Gastroesophageal sphincter (tissue), 3 donors: ENCODE results near the gene SNTG2.

Experiments used
- POLR2A ChIP-seq, 2 donors: fragments of 450-650 bp; IDR thresholded peaks; one replicate each; pipeline ENCODE4 v1.6.1; 2017; ENCODE audit warnings: antibody characterized with exemption in 2 of 2, mild to moderate bottlenecking in 2 of 2, moderate library complexity in 1 of 2
- TF ChIP-seq, protein P1 (sequence below), 4 experiments: fragments of 200-600 bp in 2 of 4; fragments of 450-650 bp in 2 of 4; sonication (generic) in 1 of 4; IDR thresholded peaks; one replicate each; pipeline ENCODE4 v1.5.1; 2017 to 2019; ENCODE audit warnings: antibody characterized with exemption in 4 of 4, mild to moderate bottlenecking in 2 of 4, moderate library complexity in 2 of 4

DNA sequence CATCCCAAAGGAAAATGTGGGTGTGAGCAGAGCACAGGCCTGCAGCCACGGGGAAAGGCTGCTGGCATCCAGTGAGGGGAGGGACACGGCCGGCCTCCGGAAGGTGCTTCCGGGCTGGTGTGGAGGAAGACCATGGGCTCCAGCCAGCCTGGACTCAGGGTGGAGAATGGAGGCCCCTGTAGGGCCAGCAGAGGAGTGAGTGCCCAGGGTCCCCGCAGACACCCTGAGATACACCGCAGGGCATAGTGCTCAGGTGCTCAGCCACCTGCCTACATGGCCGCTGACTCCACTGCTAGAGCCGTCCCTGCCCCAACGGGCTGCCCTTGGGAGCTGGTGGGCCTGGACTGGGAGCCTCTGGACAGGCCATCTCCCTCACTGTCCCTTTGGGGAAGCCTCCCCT is 28.5 kb upstream of the SNTG2 start:
- TF ChIP-seq, protein P1, sequence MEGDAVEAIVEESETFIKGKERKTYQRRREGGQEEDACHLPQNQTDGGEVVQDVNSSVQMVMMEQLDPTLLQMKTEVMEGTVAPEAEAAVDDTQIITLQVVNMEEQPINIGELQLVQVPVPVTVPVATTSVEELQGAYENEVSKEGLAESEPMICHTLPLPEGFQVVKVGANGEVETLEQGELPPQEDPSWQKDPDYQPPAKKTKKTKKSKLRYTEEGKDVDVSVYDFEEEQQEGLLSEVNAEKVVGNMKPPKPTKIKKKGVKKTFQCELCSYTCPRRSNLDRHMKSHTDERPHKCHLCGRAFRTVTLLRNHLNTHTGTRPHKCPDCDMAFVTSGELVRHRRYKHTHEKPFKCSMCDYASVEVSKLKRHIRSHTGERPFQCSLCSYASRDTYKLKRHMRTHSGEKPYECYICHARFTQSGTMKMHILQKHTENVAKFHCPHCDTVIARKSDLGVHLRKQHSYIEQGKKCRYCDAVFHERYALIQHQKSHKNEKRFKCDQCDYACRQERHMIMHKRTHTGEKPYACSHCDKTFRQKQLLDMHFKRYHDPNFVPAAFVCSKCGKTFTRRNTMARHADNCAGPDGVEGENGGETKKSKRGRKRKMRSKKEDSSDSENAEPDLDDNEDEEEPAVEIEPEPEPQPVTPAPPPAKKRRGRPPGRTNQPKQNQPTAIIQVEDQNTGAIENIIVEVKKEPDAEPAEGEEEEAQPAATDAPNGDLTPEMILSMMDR (IDR thresholded peaks at IDR 0.05): no peak
- TF ChIP-seq POLR2A (IDR thresholded peaks at IDR 0.05): no peak
